ENCODE measurements around the gene PRG2.
"Not testable (repeated sequence)": the region's sequence is repeated elsewhere in the genome, so short reads cannot be mapped to it uniquely, and the experiment has no call there.

Gene PRG2

DNA sequence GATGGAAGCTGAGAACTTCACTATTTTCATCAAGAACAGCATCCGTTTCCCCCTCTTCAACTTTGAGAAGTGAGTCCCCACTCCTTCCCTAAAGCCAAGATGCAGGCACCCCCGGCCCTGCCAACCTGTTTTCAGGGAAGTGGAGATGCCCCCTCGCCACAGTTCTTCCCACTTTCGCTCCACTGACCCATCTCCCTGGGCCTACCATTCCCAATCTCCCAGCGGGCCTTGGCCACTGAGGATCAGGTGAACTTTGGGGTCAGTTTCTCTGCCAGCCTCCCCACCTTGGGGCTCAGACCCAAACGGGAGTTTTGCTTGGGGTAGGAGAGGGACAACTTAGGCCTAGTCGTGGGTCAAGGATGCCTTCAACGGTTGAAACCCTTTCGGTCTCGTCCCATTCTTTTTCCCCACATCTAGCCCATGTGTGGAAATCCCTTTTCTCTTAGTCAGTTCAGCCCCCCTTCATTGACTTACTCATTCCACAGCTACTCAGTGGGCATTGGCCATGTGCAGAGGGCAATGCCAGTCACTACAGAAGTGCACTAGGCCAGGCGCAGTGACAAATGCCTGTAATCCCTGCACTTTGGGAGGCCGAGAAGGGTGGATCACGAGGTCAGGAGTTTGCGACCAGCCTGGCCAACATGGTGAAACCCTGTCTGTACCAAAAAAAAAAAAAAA lies 41.7 kb downstream of the PRG2 start:
- no peak for DNase-seq (ENCODE audit: low read depth in 2 of 3, low spot score in 1 of 3)

- no peak for DNase-seq (ENCODE audit: low read depth in 2 of 3, low spot score in 1 of 3)
Measured at GRCh38 chr11:57348052-57348451, 42.4 kb downstream of the PRG2 start.

DNA sequence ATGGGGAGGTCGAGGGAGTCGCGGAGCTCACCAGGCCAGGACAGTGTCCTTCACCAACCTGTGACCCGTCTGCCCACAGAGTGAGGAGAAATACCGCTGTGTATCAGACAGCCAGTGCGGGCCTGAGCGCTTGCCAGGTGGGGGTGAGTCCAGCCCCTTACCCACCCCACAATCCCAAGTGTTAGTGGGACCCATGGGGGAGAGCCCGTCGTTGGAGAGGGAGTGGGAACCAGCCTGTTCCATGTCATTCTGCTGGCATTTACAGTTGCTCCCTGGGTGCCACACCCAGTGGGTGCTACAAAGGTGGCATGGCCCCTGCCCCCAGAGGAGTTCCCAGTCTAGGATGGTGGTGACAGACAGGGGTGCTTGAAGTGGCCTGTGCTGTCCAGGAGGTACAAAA lies 43.1 kb downstream of the PRG2 start:
- DNase-seq (ENCODE audit: low read depth in 2 of 3, low spot score in 1 of 3), result no peak

DNA sequence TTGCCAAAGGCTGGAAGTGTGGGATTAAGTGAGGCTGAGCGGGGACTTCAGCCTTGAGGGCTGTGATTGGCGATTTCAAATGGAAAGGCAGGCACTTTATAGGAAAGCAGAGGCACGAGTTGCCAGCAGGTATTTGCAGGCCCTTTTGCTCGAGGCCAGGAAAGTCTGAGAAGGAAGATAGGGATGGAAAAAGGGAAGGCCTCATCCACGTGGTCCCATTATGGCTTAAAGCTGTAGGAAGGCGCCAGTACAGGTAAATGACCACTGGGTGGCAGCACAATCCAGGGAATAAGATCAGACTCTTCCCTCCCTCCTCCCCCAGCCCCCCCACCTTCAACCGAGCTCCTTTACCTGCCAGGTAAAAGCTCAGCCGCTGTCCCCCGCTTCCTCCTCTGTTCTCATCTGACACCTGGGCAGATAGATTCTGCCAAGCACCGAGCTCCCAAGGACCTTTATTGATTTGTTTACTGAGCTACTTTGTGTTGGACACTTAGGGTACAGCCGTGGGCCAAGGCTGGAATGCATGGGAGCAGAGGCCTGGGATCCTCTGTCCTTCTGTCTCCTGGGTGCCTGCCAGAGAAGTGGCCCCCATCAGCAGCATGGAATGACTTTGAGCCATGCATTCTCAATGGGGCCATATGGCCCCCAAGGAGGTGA lies 44.8 kb downstream of the PRG2 start:
- peak; percentile 44 to 70 (median 66) for DNase-seq (ENCODE audit: low read depth in 2 of 3, low spot score in 1 of 3)

GRCh38 chr11:57344826-57345225 lies 45.6 kb downstream of the PRG2 start:
- DNase-seq (ENCODE audit: low read depth in 2 of 3, low spot score in 1 of 3), result no peak

DNA sequence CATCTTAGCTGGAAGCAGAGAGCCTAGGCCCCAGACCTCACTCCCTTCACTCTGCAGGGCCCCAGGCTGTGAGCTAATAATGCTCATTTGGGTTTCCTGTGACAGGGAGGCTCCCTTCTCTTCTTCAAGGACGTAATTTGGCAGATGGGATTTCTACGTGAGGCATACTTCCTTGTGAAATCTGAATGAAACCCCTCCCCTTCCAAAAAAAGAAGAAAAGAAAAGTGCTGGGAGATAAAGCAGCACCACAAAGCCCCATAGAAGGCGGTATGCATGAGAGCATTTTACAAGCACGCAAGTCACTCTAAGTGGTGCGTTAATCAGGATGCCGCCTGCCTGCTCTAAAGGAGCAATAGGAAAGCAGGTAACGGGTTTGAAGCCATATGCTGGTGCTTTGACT lies 46.6 kb downstream of the PRG2 start:
- no peak for DNase-seq (ENCODE audit: low read depth in 2 of 3, low spot score in 1 of 3)

DNA sequence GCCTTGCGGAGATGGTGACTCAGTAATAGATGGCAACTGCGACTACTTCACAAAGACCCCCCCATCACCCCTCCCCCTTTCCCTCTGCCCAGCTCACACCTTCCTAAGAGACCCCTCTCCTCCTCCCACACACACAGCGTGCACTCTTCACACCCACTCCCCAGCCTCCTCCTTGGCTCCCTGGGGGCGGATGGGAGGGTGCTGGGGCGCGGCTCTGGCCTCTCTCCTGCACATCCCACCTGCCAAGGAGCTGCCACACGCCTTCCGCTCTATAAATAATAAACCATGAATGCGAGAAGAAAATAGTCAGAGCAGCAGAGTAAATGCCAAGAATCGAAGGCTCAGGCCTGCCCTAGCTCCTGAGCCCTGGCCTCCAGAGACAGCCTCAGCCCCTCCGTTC lies 47.7 kb downstream of the PRG2 start:
- no peak for DNase-seq (ENCODE audit: low read depth in 2 of 3, low spot score in 1 of 3)

DNA sequence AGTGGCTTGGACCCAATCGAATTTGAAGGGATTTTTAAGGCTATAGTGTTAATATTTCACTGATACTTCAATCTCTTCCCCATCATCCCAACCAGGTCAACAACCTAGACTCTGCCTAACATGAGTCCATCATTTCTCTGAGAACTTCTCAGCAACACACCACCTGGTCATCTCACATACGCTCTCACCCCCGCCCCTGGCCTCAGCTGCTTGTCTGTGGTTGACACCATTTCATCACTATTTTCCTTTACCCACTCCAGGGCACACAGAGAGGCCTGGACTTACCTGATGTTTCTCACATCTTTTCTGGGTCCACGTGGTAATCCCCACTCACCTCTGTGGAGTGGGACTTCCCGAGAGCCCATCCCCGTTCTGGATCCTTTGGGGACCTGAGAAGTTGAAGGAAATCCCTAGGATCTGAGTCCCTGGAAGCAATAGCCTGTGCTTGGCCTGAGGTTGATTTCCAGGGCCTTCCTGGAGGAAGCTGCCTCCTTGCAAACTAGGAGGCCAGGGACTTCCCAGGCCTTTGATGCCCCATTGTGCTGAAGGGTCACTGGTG lies 49.1 kb downstream of the PRG2 start:
- DNase-seq (ENCODE audit: low read depth in 2 of 3, low spot score in 1 of 3), result no peak

DNA sequence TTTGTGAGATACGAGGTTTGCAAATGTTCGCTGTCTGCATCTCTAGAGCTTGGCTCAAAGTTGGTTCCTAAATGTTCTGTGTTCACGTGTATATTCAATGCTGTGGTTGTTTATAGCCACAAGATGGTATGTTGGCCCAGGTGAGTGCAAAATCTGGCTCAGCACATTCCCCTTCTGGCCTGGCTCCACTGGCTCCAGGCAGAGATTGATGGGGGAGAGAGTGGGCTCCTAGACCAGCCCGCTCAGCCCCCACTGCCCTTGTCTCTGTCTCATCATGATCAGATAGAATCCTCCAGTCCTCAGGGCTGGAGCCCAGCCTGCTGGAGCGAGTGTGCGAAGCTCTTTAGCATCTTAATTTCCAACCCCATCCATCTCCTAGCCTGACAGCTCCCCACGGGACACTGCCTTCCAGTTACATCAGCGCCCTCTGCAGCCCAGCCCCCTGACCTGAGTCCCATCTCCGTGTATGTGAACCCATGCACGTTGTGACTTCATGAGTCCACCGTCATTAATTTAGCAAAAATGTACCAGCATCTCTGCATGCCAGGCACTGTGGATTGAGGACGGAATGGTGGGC lies 50.3 kb downstream of the PRG2 start:
- no peak for DNase-seq (ENCODE audit: low read depth in 2 of 3, low spot score in 1 of 3)

DNA sequence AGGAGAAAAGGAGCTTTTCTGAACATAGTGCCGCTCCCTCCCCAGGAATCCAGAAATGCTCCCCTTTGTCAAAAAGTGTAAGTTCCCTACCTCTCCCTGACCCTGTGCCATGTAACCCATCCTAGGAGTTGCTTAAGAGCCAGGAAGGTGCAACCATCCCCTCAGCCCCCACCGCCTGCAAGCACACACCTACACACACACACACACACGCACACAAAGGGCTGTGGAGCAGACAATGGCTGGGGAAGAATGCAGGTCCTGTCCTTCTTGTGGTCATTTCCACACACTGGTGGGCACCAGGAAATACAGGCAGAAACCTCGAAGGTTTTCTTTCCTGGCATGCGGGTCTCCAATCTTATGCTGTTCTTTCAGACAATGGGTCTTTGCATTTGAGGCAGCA lies 51.1 kb downstream of the PRG2 start:
- DNase-seq (ENCODE audit: low read depth in 2 of 3, low spot score in 1 of 3), result no peak

DNA sequence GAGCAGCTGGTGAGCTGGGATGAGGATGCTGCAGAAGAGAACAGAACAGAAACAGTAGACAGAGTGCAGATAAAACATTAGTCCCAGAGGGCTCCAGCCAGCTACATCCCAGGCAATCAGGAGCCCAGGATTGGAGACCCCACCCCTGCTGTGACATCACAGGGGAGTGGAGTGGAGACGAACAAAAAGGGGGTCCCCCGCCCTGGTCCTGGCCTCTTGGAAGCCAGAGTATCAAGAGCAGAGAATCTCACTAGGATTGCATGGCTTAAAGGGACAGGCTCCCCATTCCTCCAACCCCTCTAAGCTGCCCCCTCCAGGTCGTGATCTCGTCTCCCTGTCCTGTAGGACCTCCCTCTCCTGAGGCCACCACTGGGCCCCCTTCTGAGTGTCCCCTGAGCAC lies 52.3 kb downstream of the PRG2 start, which contains the start of gene P2RX3:
Gene P2RX3 (plus strand): TSS at position 211 of the 400 bp plus-strand sequence. CDS start 199 bp downstream, outside the sequence.
- DNase-seq (ENCODE audit: low read depth in 2 of 3, low spot score in 1 of 3), result no peak

DNA sequence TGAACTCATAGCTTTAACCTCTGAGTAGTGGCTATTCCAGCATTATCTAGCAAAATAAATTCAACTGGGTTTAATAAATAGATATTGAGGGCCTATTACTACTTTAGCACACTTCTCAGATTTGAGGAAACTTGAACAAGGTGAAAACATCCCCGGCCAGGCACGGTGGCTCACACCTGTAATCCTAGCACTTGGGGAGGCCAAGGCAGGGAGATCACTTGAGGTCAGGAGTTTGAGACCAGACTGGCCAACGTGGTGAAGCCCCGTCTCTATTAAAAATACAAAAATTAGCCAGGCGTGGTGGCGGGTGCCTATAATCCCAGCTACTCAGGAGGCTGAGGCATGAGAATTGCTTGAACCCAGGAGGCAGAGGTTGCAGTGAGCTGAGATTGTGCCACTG lies 53.6 kb downstream of the PRG2 start:
- not testable (repeated sequence) for DNase-seq (ENCODE audit: low read depth in 2 of 3, low spot score in 1 of 3)

Data from stimulated activated CD4-positive, alpha-beta T cell treated with anti-CD3 and anti-CD28 coated beads, Interleukin-12 subunit alpha, Interleukin-12 subunit beta, amount 100 ng/mL, for 48 hours (primary cell).